Neural cell (in vitro differentiated cells): ENCODE measurements around the gene DOCK7.
"Not testable (repeated sequence)": the region's sequence is repeated elsewhere in the genome, so short reads cannot be mapped to it uniquely, and the experiment has no call there.

ENCODE experiments used
- CTCF ChIP-seq: fragments of 450-650 bp; IDR thresholded peaks from 2 replicates; pipeline ENCODE4 v1.5.1; 2014; ENCODE audit warnings: antibody characterized with exemption, mild to moderate bottlenecking, moderate library complexity; ENCODE audit not compliant: poor library complexity, severe bottlenecking
- EP300 ChIP-seq: fragments of 450-650 bp; conservative IDR thresholded peaks from 2 replicates; pipeline ENCODE4 v1.6.1; 2014; ENCODE audit warnings: antibody characterized with exemption, mild to moderate bottlenecking, moderate library complexity; ENCODE audit not compliant: poor library complexity, severe bottlenecking
- EZH2 ChIP-seq: fragments of 200-600, 300-800 bp; shearing (Covaris generic), sonication (generic); IDR thresholded peaks from 2 replicates; pipeline ENCODE4 v1.6.1; 2014; ENCODE audit warnings: antibody characterized with exemption, low read length, borderline replicate concordance, mild to moderate bottlenecking; ENCODE audit not compliant: insufficient read depth, poor library complexity, severe bottlenecking
- POLR2AphosphoS5 ChIP-seq: IDR thresholded peaks from 2 replicates; pipeline ENCODE4 v1.6.1; 2012
- TAF1 ChIP-seq: IDR thresholded peaks from 2 replicates; pipeline ENCODE4 v1.6.1; 2012; ENCODE audit warnings: low read depth

GRCh38 chr1:62567182-62567581, 121.0 kb downstream of the DOCK7 start:
- not testable (repeated sequence) for TF ChIP-seq EZH2, TAF1, CTCF, EP300, POLR2AphosphoS5
